RPMI7951 (cell line): ENCODE data around the gene TMX4. TPM values are rescaled to one million over a fixed set of nuclear protein-coding genes. Genes with fewer than 3 reads are reported as not detected.
A peak's percentile ranks its signal among the peaks of the same experiment; 100 is the strongest.

Experiments used
- DNase-seq: peaks from one replicate; pipeline ENCODE4 v3.0.0-alpha.2; 2012; ENCODE audit warnings: low read depth
- total RNA-seq: library from RNA; depleted of rRNA; stranded (reverse); fragments of >200 nt; shearing (Covaris generic); gene quantifications from 2 replicates; pipeline ENCODE4 v1.2.3, GENCODE V29; 2014

TMX4 gene
- total RNA-seq, 1 experiment from 2014 or later: 56.6 TPM

DNA sequence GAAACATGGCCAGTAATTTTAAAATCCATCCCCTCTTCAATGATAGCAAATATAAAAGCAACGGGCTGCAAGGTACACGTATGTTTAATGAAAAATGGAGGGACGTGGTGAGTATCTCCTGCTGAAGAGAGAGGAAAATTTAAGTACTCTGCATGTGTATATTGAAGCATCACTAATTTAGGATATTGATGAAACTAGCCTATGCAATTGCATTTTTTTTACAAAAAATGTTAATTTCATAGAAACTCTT is 362 bp upstream of the TMX4 start:
- no peak for DNase-seq

DNA sequence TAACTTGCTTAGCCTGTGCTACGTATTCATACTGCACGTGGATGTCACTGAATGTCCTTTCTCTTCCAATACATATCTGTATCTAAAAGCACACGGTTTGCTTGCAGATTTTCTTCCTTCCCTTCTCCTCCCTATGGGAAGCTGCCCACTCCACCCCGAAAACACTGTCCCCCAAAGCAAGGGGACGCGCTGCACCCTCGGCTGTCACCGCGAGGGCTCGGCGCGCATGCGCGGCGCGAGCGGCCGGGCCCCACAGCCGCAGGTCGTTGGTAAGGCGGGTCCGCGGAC is 659 bp downstream of the TMX4 start:
- peak; percentile 64 for DNase-seq

- DNase-seq: no peak
Observed at GRCh38 chr20:8012724-8013123, 6.8 kb downstream of the TMX4 start.

GRCh38 chr20:8008733-8009132 is 10.8 kb downstream of the TMX4 start:
- DNase-seq: no peak

DNA sequence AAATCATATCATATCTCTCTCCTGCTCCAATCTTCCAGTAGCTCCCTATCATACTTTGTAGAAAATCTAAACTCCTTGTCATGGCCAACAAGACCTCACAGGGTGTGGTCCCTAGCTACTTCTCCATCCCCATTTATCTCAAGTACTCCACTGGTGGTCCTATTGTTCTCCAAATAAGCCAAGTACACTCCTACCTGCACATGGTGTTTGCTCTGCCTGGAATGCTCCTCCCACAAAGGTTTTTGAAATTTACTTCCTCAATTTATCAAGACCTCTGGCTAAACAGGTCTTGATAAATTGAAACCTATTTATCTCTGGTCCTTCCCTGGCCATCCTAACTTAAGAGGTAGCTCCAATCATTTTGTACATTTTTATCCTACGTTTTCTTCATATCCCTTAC is 12.1 kb downstream of the TMX4 start:
- no peak for DNase-seq

DNA sequence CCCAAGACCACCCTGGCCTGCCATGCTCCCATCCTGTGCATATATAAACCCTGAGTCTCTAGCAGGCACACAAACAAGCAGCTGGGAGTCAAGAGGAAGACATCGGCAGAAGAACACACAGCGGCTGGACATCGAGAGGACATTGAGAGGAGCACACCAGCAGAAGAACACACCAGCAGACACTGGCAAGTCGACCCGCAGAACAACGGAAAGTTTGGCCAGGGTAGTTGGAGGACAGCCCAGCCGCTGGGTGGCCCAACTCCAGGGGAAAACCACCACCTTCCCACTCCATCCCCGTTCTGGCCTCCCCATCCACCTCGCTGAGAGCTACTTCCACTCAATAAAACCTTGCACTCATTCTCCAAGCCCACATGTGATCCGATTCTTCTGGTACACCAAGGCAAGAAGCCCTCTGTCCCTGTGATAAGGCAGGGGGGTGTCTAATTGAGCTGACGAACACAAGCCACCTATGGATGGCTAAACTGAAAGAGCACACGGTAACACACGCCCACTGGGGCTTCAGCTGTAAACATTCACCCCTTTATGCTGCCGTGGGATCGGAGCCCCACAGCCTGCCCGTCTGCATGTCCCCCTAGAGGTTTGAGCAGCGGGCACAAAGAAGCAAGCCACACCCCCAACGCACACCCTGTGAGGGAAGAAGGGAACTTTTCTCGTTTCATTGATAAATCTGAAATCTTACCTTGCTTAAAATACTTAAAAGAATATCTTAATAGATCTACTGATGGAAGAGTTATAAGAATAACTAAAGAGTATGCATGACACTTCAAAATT is 13.8 kb downstream of the TMX4 start:
- no peak for DNase-seq

DNA sequence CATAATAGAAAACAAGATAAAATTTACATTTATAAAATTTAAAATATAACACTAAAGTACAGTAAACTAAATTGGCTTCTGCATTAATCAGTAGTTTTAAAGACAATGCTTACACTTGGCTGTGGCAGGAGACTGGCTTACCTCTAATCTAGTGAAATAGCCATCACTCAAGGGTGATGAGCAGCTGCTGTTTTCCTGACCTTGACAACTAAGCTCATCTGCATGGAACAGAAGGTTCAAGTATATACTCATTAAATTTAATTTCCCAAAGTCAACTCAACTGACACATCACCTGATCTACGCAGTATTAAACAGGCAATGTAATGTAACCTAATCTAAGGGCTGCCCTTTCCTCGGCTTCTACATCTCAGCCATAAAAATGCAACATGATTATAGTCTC is 14.5 kb downstream of the TMX4 start:
- DNase-seq: no peak

GRCh38 chr20:8002056-8002455 is 17.5 kb downstream of the TMX4 start:
- no peak for DNase-seq

GRCh38 chr20:8000796-8001195 is 18.8 kb downstream of the TMX4 start:
- no peak for DNase-seq

- no peak for DNase-seq
Observed at GRCh38 chr20:7996898-7997297, 22.7 kb downstream of the TMX4 start.

DNA sequence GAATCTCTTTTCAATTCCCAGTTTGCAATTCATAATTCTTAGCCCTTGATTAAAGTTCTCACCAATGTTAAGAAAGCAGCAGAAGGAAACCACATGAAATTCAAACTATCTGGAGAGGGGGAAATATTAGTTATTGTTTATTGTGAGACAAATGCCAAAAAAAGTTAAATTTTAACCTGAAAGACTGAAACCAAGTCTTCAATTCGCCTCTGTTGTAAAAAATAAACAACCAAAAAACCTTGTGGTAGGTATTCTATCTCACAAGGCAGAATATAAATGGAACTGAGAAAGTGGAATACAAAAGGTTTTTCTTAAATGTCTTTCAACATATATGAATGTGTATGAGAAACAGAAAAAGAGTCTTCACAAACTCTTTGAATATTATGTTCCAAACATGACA is 24.8 kb downstream of the TMX4 start:
- DNase-seq: no peak

DNA sequence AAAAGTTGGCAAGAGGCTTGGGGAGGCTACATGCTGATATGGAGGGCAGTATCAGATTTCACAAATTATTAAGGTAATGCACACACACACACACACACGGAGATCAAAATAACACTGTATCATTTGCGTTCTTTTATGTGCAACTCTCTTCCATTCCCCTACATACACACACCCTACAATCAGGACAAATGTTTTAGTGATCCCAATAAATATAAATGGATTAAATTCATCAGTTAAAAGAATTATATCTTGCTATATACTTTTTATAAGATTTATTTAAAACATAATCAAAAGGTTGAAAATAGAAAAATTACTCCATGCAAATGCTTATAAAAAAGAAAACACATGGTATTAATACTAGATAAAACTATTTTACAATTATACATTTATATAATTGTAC is 25.9 kb downstream of the TMX4 start:
- DNase-seq: no peak

- DNase-seq: no peak
Observed at GRCh38 chr20:7993238-7993637, 26.3 kb downstream of the TMX4 start.

GRCh38 chr20:7990385-7990784 is 29.2 kb downstream of the TMX4 start:
- DNase-seq: no peak

DNA sequence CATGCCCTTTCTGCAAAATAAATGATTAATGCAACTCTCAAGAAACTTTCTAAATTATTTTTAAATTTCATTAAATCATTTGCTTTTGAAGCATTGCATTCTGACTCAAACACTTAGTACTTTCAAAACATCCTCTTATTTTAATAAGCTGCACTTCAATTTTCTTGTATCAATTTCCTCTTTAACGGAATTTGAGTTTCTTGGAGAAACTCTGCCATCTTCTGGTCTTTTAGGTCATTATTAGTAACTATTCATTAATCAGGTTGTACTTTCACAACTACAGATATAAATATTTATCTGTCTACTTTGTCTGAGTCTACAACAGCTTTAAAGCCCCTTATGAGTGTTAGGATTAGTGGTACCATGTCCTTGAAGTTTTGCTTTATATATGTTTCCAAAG is 30.2 kb downstream of the TMX4 start:
- DNase-seq: no peak

DNA sequence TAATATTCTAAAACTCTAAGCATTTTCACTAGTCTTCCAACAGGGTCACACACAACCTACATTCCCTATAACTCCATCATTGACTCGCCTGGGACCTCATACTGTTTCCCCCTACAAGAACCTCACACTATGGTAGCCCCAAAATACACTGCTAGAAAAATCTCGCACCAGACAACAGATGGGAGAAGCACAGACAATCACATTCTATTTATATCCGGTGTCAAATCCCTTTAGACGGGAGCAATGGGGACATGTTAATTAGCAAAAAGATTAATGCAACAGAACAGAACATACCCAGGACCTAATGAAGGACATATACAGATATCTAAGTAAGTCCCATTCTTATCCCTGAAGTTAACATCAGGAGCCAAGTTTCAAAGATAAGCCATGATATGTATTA is 33.6 kb downstream of the TMX4 start:
- no peak for DNase-seq

DNA sequence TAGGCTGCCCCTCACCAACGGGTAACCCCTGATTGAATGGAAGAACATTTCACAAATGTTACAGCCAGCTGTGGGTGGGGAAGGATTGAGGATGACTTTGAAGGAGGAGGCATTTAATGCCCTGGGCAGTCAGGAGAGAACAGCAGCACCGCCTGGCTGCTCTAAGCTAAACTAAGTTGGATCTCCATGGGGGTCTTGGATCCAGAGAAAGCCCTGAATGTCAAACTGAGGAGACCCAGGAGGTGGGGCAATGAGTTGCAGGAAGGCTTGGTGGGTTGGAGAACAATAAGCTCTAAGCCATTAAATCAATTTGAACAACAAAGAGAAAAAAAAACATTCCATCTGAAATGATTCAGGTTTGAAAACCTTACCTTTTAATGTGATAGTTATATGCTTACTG is 35.4 kb downstream of the TMX4 start:
- DNase-seq: no peak

GRCh38 chr20:7981374-7981773 is 38.2 kb downstream of the TMX4 start:
- no peak for DNase-seq

DNA sequence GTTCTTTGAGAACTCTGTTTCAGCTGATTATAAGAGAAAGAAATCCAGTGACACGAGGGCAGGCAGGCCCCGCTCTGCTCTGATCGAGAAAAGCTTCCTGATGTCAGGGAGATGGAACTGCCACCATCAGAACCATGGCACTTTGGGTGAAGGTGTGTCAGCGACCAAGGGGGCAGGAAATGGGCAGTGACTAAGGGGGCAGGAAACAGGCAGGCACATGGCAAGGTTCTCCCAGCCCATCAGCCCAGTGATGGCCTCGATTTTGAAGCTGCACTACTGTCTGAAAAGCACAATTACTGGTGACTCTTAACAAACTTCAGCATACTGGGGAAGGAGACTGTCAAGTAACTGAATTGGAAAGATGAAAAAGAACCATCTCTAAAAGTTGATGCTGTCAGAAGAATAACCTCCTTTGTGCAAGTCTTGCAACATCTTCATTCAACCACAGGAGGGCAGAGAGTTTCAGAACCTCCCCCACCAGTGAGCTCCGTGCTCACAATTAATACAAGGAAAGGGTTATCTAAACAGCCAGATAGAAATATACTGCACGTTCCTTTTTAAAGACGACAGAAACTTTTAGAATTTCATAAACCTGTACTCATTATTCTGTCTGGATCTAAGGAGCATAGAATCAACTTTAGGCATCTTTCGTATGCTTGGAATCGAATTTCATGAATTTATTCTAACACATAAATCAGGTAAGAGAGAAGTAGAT is 39.1 kb downstream of the TMX4 start:
- DNase-seq: peak; percentile 59

- DNase-seq: no peak
Observed at GRCh38 chr20:7977709-7978108, 41.9 kb downstream of the TMX4 start.

DNA sequence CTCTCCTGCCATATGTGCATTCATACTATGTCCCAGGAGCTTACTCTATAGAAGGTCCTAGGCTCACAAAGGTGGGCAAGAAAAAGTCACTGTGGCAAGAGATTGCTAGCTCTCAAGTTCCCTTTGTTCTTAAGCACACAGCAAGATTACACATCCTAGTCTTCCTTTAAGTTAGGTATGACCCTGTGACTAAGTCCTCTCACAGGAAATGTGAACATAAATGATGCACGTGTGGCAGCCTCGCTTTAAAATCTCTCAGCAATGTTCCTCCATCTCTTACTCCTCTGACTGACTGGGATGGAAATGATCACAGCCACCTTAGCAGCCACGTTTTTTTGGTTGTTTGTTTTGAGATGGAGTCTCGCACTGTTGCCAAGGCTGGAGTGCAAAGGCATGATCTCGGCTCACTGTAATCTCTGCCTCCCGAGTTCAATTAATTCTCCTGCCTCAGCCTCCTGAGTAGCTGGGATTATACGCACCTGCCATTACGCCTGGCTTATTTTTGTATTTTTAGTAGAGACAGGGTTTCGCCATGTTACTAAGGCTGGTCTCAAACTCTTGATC is 43.6 kb downstream of the TMX4 start:
- no peak for DNase-seq

GRCh38 chr20:7974785-7975435 is 44.7 kb downstream of the TMX4 start:
- no peak for DNase-seq
